GM12878 (cell line): ENCODE results near the gene ZNF208. TPM values are rescaled to one million over a fixed set of nuclear protein-coding genes. Genes with fewer than 3 reads are reported as not detected.

Source experiments
- ATAC-seq: fragments of 200-7000 bp; cut with Tn5 transposase; 3 replicates; pipeline ENCODE4 v1.9.1; 2020; ENCODE audit warnings: mild to moderate bottlenecking, moderate library complexity
- BruUV-seq: library from RNA; stranded (reverse); fragments of 400-500 nt; replicated peaks from 2 replicates; lab custom pipeline; 2021; lab: Mats Ljungman, UMichigan
- CTCF ChIA-PET: fragments of 300-600 bp; sonication (Branson Sonifier 250); formaldehyde crosslinking; extraction: SDS; loops from one replicate; lab custom pipeline; 2021; ENCODE audit warnings: inconsistent platforms; lab: Yijun Ruan, JAX
- POLR2A ChIA-PET: fragments of 350-600 bp; formaldehyde crosslinking; extraction: SDS; loops from one replicate; lab custom pipeline; 2021; ENCODE audit warnings: inconsistent platforms; lab: Charles Lee
- RAD21 ChIA-PET: fragments of 300-600 bp; sonication (Branson Sonifier 250); formaldehyde crosslinking; loops from one replicate; lab custom pipeline; 2023; ENCODE audit warnings: antibody characterized with exemption; ENCODE audit not compliant: unreplicated experiment; lab: Charles Lee
- SMC1A ChIA-PET: fragments of 300-600 bp; sonication (Branson Sonifier 250); formaldehyde crosslinking; loops from one replicate; lab custom pipeline; 2023; ENCODE audit not compliant: unreplicated experiment, uncharacterized antibody; lab: Charles Lee
- DNase-seq: peaks from one replicate; pipeline ENCODE4 v3.0.0-alpha.2; 2011; ENCODE audit warnings: low read depth, low spot score
- FAIRE-seq: peaks from 3 replicates; lab custom pipeline; 2011; peaks lifted over from hg19 to GRCh38; lab: Jason Lieb, UNC
- H2AFZ ChIP-seq: 2 replicates; pipeline ENCODE4 v1.6.0; 2011; ENCODE audit warnings: low read depth, low read length, control low read depth; ENCODE audit not compliant: control insufficient read depth
- H3K27ac ChIP-seq: 2 replicates; pipeline ENCODE4 v1.5.1; 2011; ENCODE audit warnings: control low read depth; ENCODE audit not compliant: control insufficient read depth, insufficient read depth
- H3K27me3 ChIP-seq, 2 experiments: replicated peaks in 1 of 2; 2 replicates each; pipeline versions ENCODE4 v1.6.0 to v1.6.1; 2011; ENCODE audit warnings: low read length in 1 of 2; ENCODE audit not compliant: control insufficient read depth in 2 of 2, insufficient read depth in 2 of 2
- H3K36me3 ChIP-seq, 2 experiments: 2 replicates each; pipeline ENCODE4 v1.5.1; 2011; ENCODE audit warnings: low read length in 1 of 2; ENCODE audit not compliant: control insufficient read depth in 2 of 2, insufficient read depth in 2 of 2
- H3K4me1 ChIP-seq: 2 replicates; pipeline ENCODE4 v1.6.1; 2011; ENCODE audit warnings: mild to moderate bottlenecking, low read length, moderate library complexity, mixed read lengths; ENCODE audit not compliant: control insufficient read depth, insufficient read depth
- H3K4me2 ChIP-seq: 2 replicates; pipeline ENCODE4 v1.6.0; 2011; ENCODE audit warnings: control low read depth; ENCODE audit not compliant: control insufficient read depth, insufficient read depth
- H3K4me3 ChIP-seq: fragments of 200-600 bp; sonication (generic); 2 replicates; pipeline ENCODE4 v1.5.1; 2016
- H3K79me2 ChIP-seq: 2 replicates; pipeline ENCODE4 v1.6.0; 2011; ENCODE audit warnings: low read length; ENCODE audit not compliant: control insufficient read depth, insufficient read depth
- H3K9ac ChIP-seq: 2 replicates; pipeline ENCODE4 v1.8.0; 2011; ENCODE audit warnings: low read length, control low read depth, mixed read lengths; ENCODE audit not compliant: control insufficient read depth, insufficient read depth
- H3K9me3 ChIP-seq: replicated peaks from 3 replicates; pipeline ENCODE4 v1.5.1; 2011; ENCODE audit warnings: mild to moderate bottlenecking, low read length; ENCODE audit not compliant: control insufficient read depth, insufficient read depth
- H4K20me1 ChIP-seq: 2 replicates; pipeline ENCODE4 v1.6.0; 2011; ENCODE audit not compliant: control insufficient read depth, insufficient read depth
- CEBPB ChIP-seq, 2 experiments: fragments of 150-350 bp in 1 of 2; IDR thresholded peaks; 2 replicates each; pipeline ENCODE4 v1.6.1; 2012 to 2014; ENCODE audit warnings: low read depth in 2 of 2, low read length in 2 of 2, borderline replicate concordance in 1 of 2, inconsistent platforms in 1 of 2
- CEBPZ ChIP-seq: fragments of 150-350 bp; IDR thresholded peaks from 2 replicates; pipeline ENCODE4 v1.6.1; 2016; ENCODE audit warnings: low read depth, low read length
- NR2C1 ChIP-seq: fragments of 450-650 bp; IDR thresholded peaks from 2 replicates; pipeline ENCODE4 v1.6.1; 2017; ENCODE audit warnings: antibody characterized with exemption, mild to moderate bottlenecking, moderate library complexity
- PBX3 ChIP-seq: IDR thresholded peaks from 2 replicates; pipeline ENCODE4 v1.6.1; 2011; ENCODE audit warnings: mild to moderate bottlenecking, low read depth, low read length, moderate library complexity; ENCODE audit not compliant: insufficient replicate concordance
- PML ChIP-seq: IDR thresholded peaks from 2 replicates; pipeline ENCODE4 v1.6.1; 2012; ENCODE audit warnings: low read length, inconsistent platforms
- POLR2AphosphoS5 ChIP-seq: IDR thresholded peaks from 2 replicates; pipeline ENCODE4 v1.6.1; 2011; ENCODE audit warnings: mild to moderate bottlenecking, low read length, inconsistent platforms
- SIN3A ChIP-seq: IDR thresholded peaks from 2 replicates; pipeline ENCODE4 v1.6.1; 2012; ENCODE audit warnings: low read depth, low read length, improper control_type of control experiment
- SRF ChIP-seq, 2 experiments: IDR thresholded peaks; 2 replicates each; pipeline ENCODE4 v1.6.1; 2011; ENCODE audit warnings: low read depth in 2 of 2, low read length in 2 of 2, mild to moderate bottlenecking in 1 of 2, moderate library complexity in 1 of 2
- WGBS: methylation state at CpG from one replicate; pipeline ENCODE4 v1.1.6; 2016; ENCODE audit warnings: low lambda C conversion rate; ENCODE audit not compliant: insufficient replicate concordance, insufficient coverage; ENCODE audit errors: missing lambda C conversion rate; 5-methylcytosine and 5-hydroxymethylcytosine counted together
- in situ Hi-C: fragments of 300-500 bp; cut with MboI; formaldehyde crosslinking; loops from 9 replicates; pipeline ENCODE4 v1.14.3; 2018; ENCODE audit warnings: mixed read lengths
- intact Hi-C: fragments of 100-400 bp; cut with micrococcal nuclease; formaldehyde crosslinking; loops from one replicate; pipeline ENCODE4 v1.14.2; 2022; ENCODE audit not compliant: unreplicated experiment
- polyA plus RNA-seq, 11 experiments: library from polyadenylated mRNA; depleted of rRNA in 4 of 11; unstranded in 6 of 11; stranded (reverse) in 5 of 11; fragments of >200 nt; fragmentation: Nextera tagmentation in 4 of 11; fragmentation: Illumina TruSeq in 1 of 11; extraction: Ambion mirVana in 4 of 11; extraction: Trizol in 1 of 11; gene quantifications; 1 replicate in 1 of 11; 2 replicates in 10 of 11; pipeline versions ENCODE4 v1.2.1 to v1.2.3, GENCODE V29; 2011 to 2016; ENCODE audit warnings: inconsistent platforms in 2 of 11, missing spikeins in 2 of 11, low read depth in 1 of 11
- total RNA-seq, 4 experiments: library from RNA; depleted of rRNA in 3 of 4; stranded (reverse); fragments of >200 nt in 3 of 4; fragmentation: Illumina TruSeq in 1 of 4; extraction: Trizol in 1 of 4; gene quantifications; 2 replicates each; pipeline versions ENCODE4 v1.2.1 to v1.2.3, GENCODE V29; 2013 to 2021
- TF ChIP-seq, protein P1 (sequence below): fragments of 450-650 bp; formaldehyde crosslinking; IDR thresholded peaks from 2 replicates; pipeline ENCODE4 v1.4.0; 2020; ENCODE audit warnings: mild to moderate bottlenecking, moderate library complexity
- TF ChIP-seq, protein P2 (sequence below): fragments of 450-650 bp; conservative IDR thresholded peaks from 2 replicates; pipeline ENCODE4 v1.6.1; 2017; ENCODE audit warnings: mild to moderate bottlenecking, moderate library complexity

Gene ZNF208
- total and polyA plus RNA-seq, 10 of the 15 experiments (the other 5 are each of a cell fraction or from before 2014, with no cell fraction given), result 0.10 TPM; not detected in 9

DNA sequence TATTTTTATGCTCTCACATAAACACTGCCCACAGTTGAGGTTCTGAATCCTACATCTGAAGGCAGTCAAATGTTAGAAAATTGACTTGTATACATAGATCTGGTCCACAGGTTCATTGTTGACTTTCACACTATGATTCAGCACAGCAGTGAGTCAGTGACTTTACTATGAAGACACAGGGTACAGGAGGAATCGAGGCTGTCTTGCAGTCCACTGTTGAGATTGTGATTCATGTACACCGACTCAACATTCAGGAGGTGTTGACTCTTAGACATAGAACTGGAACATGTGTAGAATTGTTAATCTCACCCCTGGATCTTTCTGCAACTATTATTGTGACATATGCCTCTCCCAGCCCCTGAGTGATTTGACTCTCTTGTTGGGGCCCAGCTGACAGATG is 100.4 kb downstream of the ZNF208 start (continued):
- no peak for TF ChIP-seq POLR2AphosphoS5
- TF ChIP-seq, all 136 proteins: peak for 0

DNA sequence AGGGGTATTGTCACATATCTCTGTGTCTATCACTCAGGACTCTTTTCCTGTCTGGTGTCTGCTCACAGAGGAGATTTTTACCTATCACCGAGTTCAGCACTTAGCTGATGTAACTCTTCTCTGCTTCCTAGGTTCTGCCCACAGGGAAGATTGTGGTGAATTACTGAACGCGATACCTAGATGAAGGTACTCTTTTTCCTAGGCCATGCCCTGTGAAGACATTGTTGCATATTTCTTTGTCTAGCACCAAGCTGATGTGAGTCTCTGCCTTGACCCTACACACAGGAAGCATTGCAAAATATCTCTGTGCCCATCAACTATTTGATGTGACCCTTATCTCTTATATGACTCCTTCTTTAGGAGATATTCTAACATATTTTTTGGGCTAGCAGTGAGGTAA is 102.7 kb downstream of the ZNF208 start:
- no peak overlapping the region for H2AFZ ChIP-seq
- no peak overlapping the region for H3K9ac ChIP-seq
- H3K4me1 ChIP-seq, result no peaks in the 10 kb centered on the region
- H3K27me3 ChIP-seq, result no peaks in the 10 kb centered on the region
- H3K9me3 ChIP-seq, result no peaks in the 10 kb centered on the region; the same call in 2 of the 3 replicates
- in situ Hi-C loops, result no loop called here
- no peak for ATAC-seq
- H3K79me2 ChIP-seq, result no peaks in the 10 kb centered on the region
- CTCF ChIA-PET, result no interaction called here
- no peak overlapping the region for H3K4me3 ChIP-seq
- TF ChIP-seq PBX3 (no peak), SRF (IDR thresholded peaks at IDR 0.05; ENCODE audit: low read depth in 2 of 2, low read length in 2 of 2) (no peak), NR2C1 (no peak), SIN3A (no peak), CEBPZ (no peak), PML (no peak), CEBPB (IDR thresholded peaks at IDR 0.05; ENCODE audit: borderline replicate concordance in 1 of 2, low read depth in 2 of 2, low read length in 2 of 2) (no peak)
- TF ChIP-seq, protein P1, sequence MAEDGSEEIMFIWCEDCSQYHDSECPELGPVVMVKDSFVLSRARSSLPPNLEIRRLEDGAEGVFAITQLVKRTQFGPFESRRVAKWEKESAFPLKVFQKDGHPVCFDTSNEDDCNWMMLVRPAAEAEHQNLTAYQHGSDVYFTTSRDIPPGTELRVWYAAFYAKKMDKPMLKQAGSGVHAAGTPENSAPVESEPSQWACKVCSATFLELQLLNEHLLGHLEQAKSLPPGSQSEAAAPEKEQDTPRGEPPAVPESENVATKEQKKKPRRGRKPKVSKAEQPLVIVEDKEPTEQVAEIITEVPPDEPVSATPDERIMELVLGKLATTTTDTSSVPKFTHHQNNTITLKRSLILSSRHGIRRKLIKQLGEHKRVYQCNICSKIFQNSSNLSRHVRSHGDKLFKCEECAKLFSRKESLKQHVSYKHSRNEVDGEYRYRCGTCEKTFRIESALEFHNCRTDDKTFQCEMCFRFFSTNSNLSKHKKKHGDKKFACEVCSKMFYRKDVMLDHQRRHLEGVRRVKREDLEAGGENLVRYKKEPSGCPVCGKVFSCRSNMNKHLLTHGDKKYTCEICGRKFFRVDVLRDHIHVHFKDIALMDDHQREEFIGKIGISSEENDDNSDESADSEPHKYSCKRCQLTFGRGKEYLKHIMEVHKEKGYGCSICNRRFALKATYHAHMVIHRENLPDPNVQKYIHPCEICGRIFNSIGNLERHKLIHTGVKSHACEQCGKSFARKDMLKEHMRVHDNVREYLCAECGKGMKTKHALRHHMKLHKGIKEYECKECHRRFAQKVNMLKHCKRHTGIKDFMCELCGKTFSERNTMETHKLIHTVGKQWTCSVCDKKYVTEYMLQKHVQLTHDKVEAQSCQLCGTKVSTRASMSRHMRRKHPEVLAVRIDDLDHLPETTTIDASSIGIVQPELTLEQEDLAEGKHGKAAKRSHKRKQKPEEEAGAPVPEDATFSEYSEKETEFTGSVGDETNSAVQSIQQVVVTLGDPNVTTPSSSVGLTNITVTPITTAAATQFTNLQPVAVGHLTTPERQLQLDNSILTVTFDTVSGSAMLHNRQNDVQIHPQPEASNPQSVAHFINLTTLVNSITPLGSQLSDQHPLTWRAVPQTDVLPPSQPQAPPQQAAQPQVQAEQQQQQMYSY (CRISPR knock-in tag), result no peak
- TF ChIP-seq, protein P2, sequence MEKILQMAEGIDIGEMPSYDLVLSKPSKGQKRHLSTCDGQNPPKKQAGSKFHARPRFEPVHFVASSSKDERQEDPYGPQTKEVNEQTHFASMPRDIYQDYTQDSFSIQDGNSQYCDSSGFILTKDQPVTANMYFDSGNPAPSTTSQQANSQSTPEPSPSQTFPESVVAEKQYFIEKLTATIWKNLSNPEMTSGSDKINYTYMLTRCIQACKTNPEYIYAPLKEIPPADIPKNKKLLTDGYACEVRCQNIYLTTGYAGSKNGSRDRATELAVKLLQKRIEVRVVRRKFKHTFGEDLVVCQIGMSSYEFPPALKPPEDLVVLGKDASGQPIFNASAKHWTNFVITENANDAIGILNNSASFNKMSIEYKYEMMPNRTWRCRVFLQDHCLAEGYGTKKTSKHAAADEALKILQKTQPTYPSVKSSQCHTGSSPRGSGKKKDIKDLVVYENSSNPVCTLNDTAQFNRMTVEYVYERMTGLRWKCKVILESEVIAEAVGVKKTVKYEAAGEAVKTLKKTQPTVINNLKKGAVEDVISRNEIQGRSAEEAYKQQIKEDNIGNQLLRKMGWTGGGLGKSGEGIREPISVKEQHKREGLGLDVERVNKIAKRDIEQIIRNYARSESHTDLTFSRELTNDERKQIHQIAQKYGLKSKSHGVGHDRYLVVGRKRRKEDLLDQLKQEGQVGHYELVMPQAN, result no peak
- WGBS, result 53% methylated on average over 3 of the region's 3 CpGs
- H3K36me3 ChIP-seq, result no peaks in the 10 kb centered on the region
- RAD21 ChIA-PET, result no interaction called here
- FAIRE-seq, result no peak
- H3K27ac ChIP-seq, result no peak overlapping the region
- no peak overlapping the region for H3K4me2 ChIP-seq
- no peak for DNase-seq
- SMC1A ChIA-PET, result no interaction called here
- no peaks in the 10 kb centered on the region for H4K20me1 ChIP-seq
- POLR2A ChIA-PET, result no interaction called here
- intact Hi-C loops, result no loop called here
- no TSS peak for BruUV-seq
